GM18511 (cell line): ENCODE measurements around the gene UTP25.
A peak's percentile ranks its signal among the peaks of the same experiment; 100 is the strongest.

ENCODE experiments used
- ATAC-seq: cut with Tn5 transposase; IDR thresholded peaks from one replicate; pipeline ENCODE4 v1.9.1; 2021; ENCODE audit warnings: mild to moderate bottlenecking, moderate library complexity; ENCODE audit not compliant: unreplicated experiment

The UTP25 gene

GRCh38 chr1:209805341-209805781 lies 22.4 kb upstream of the UTP25 start:
- no peak for ATAC-seq

GRCh38 chr1:209805875-209806760 lies 21.7 kb upstream of the UTP25 start, which contains the start of gene IRF6:
TSS of gene IRF6 (minus strand) at chr1:209806142. CDS start at chr1:209801413, 4,729 bp downstream.
- peak; percentile 92 for ATAC-seq

GRCh38 chr1:209807509-209807908 lies 20.3 kb upstream of the UTP25 start:
- no peak for ATAC-seq

- no peak for ATAC-seq
Measured at GRCh38 chr1:209808059-209808581, 19.7 kb upstream of the UTP25 start.

GRCh38 chr1:209809611-209810010 lies 18.2 kb upstream of the UTP25 start:
- ATAC-seq, result no peak

GRCh38 chr1:209810783-209811182 lies 17.0 kb upstream of the UTP25 start:
- no peak for ATAC-seq

- ATAC-seq, result no peak
Measured at GRCh38 chr1:209813902-209814301, 13.9 kb upstream of the UTP25 start.

- ATAC-seq, result no peak
Measured at GRCh38 chr1:209815490-209815889, 12.3 kb upstream of the UTP25 start.

- ATAC-seq, result no peak
Measured at GRCh38 chr1:209815931-209816341, 11.8 kb upstream of the UTP25 start.

GRCh38 chr1:209816923-209817322 lies 10.8 kb upstream of the UTP25 start:
- no peak for ATAC-seq

- ATAC-seq, result no peak
Measured at GRCh38 chr1:209817691-209818090, 10.1 kb upstream of the UTP25 start.

- no peak for ATAC-seq
Measured at GRCh38 chr1:209819058-209819457, 8.7 kb upstream of the UTP25 start.

GRCh38 chr1:209820986-209821385 lies 6.8 kb upstream of the UTP25 start:
- no peak for ATAC-seq

- no peak for ATAC-seq
Measured at GRCh38 chr1:209822706-209823105, 5.1 kb upstream of the UTP25 start.

- peak; percentile 38 for ATAC-seq
Measured at GRCh38 chr1:209823143-209824041, 4.4 kb upstream of the UTP25 start.

GRCh38 chr1:209825591-209826434 lies 2.0 kb upstream of the UTP25 start:
- ATAC-seq, result no peak

- ATAC-seq, result no peak
Measured at GRCh38 chr1:209829716-209830115, 1.9 kb downstream of the UTP25 start.

GRCh38 chr1:209830722-209831121 lies 3.0 kb downstream of the UTP25 start:
- ATAC-seq, result no peak

GRCh38 chr1:209831615-209832014 lies 3.8 kb downstream of the UTP25 start:
- ATAC-seq, result no peak

- no peak for ATAC-seq
Measured at GRCh38 chr1:209835782-209836298, 8.1 kb downstream of the UTP25 start.
